Effector memory CD8-positive, alpha-beta T cell (primary cell): ENCODE measurements around the gene PSMD8.
"Not testable (repeated sequence)": the region's sequence is repeated elsewhere in the genome, so short reads cannot be mapped to it uniquely, and the experiment has no call there.

Experiments
- ATAC-seq: fragments of 150-1000 bp; cut with Tn5 transposase; replicated peaks from 2 replicates; pipeline ENCODE4 v1.10.0; 2021; ENCODE audit warnings: mild to moderate bottlenecking, moderate library complexity
- DNase-seq, 3 experiments: peaks; one replicate each; pipeline ENCODE4 v3.0.0; 2021
- H3K27ac Mint-ChIP-seq, 2 donors: one replicate each; pipeline ENCODE4 v1.8.0; 2022; ENCODE audit warnings: mild to moderate bottlenecking in 2 of 2, mixed read lengths in 2 of 2, moderate library complexity in 2 of 2
- H3K27me3 Mint-ChIP-seq, 2 donors: one replicate each; pipeline ENCODE4 v1.8.0; 2022; ENCODE audit warnings: mixed read lengths in 2 of 2
- H3K36me3 Mint-ChIP-seq: one replicate; pipeline ENCODE4 v1.8.0; 2022; ENCODE audit warnings: mild to moderate bottlenecking, moderate library complexity, mixed read lengths; ENCODE audit not compliant: insufficient read depth
- H3K4me1 Mint-ChIP-seq, 2 donors: one replicate each; pipeline ENCODE4 v1.8.0; 2022; ENCODE audit warnings: low read depth in 2 of 2, mixed read lengths in 2 of 2
- H3K4me3 Mint-ChIP-seq, 2 donors: one replicate each; pipeline ENCODE4 v1.8.0; 2022; ENCODE audit warnings: mild to moderate bottlenecking in 2 of 2, mixed read lengths in 2 of 2, moderate library complexity in 2 of 2
- H3K9me3 Mint-ChIP-seq, 2 donors: one replicate each; pipeline ENCODE4 v1.8.0; 2022; ENCODE audit warnings: mixed read lengths in 2 of 2

PSMD8 gene

DNA sequence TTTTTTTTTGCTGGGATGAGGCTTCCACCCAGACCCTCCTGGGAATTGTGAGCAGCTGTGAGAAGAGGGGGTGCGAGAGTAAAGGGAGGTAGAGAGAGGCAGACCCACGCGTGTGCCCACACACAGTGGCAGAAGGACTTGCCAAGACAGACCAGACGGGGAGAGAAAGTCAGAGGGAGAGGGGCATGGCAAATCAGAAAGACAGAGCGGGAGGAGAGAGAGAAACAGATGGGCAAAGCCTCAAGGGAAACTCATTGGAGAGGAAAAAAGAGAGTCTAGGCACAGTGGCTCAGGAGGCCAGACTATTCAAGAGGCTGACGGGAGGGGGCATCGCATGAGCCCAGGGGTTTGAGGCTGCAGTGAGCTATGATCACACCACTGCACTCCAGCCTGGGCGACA is 21.8 kb upstream of the PSMD8 start:
- peaks cover 6 to 13% of the 10 kb centered on the region in 2 donors for H3K27me3 Mint-ChIP-seq
- no peak overlapping the region for H3K27ac Mint-ChIP-seq
- DNase-seq (no peak), ATAC-seq (no peak)
- H3K4me3 Mint-ChIP-seq: no peak overlapping the region
- H3K36me3 Mint-ChIP-seq: no peaks in the 10 kb centered on the region
- no peaks in the 10 kb centered on the region for H3K9me3 Mint-ChIP-seq
- no peaks in the 10 kb centered on the region for H3K4me1 Mint-ChIP-seq

DNA sequence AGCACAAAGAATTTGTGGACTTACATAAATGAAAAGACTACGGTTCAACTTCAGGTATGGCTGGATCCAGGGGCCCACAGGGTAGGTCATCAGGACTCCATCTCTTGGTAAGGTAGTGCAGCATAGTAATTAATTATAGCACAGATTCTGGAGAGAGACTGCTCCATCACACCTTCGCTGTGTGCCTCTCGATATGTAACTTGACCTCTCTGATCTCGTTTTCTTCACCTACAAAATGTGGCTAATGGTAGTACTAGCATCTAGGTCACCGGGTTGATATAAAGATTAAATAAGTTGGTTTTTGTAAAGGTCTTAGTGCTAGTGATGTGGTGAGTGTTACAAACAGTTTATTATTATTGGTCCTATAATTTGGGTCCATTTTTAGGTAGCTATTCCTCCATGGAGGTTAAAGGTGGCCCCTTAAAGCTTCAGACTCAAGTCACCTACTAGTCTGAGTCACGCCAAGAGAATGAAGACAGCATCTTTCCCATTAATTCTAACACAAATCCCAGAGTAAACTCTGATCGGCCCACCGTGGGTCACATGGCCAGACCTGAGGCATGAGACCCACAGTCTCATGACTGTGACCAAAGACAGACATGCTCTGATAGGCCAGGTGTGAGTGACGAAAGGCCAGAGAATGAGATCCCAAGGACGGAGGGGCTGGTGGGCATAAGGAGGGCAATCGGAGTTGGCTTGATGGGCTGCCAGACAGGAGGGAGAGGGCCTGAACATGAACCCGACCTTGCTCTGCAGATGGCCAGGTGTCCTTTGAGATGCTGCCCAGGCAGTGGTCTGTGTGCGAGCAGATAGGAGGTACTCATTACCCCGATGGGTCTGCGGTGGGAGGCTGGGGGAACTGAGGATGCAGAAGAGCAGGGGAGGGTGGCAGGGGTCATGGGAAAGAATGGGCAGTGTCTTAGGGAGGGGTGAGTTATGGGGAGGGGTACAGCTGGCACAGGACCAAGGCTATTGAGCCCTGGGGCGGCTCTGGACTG is 18.3 kb upstream of the PSMD8 start:
- peaks cover 15 to 20% of the 10 kb centered on the region in 2 donors for H3K27me3 Mint-ChIP-seq
- ATAC-seq: no peak
- peaks cover 7% of the 10 kb centered on the region for H3K36me3 Mint-ChIP-seq
- H3K27ac Mint-ChIP-seq: peak overlapping the region in 1 of 2 donors; percentile 22
- H3K9me3 Mint-ChIP-seq: no peaks in the 10 kb centered on the region
- H3K4me3 Mint-ChIP-seq: no peak overlapping the region
- peaks cover 5 to 6% of the 10 kb centered on the region in 2 donors for H3K4me1 Mint-ChIP-seq
- DNase-seq: no peak

DNA sequence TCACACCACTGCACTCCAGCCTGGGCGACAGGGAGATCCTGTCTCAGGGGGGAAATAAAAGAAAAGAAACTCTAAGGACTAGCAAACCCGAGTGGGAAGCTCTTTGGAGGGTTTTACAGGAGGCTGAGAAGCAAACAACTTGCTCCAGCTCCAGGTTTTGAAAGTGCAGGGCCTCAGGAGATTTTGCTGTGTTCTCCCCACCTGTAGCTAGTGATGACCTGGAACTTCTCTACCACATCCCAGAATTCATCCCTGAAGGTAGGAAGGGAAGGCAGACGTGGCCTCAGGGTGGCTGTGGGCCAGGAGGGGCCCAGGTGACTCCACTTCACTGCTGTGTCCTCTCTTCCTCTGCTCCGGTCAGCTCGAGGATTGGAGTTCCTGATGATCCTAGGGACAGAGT is 16.3 kb upstream of the PSMD8 start:
- ATAC-seq (no peak), DNase-seq (no peak)
- Mint-ChIP-seq H3K27ac (no peak overlapping the region), H3K27me3 (peaks cover 19 to 25% of the 10 kb centered on the region in 2 donors), H3K4me1 (peaks cover 13 to 14% of the 10 kb centered on the region in 2 donors), H3K36me3 (peaks cover 7% of the 10 kb centered on the region), H3K9me3 (no peaks in the 10 kb centered on the region), H3K4me3 (no peak overlapping the region)

DNA sequence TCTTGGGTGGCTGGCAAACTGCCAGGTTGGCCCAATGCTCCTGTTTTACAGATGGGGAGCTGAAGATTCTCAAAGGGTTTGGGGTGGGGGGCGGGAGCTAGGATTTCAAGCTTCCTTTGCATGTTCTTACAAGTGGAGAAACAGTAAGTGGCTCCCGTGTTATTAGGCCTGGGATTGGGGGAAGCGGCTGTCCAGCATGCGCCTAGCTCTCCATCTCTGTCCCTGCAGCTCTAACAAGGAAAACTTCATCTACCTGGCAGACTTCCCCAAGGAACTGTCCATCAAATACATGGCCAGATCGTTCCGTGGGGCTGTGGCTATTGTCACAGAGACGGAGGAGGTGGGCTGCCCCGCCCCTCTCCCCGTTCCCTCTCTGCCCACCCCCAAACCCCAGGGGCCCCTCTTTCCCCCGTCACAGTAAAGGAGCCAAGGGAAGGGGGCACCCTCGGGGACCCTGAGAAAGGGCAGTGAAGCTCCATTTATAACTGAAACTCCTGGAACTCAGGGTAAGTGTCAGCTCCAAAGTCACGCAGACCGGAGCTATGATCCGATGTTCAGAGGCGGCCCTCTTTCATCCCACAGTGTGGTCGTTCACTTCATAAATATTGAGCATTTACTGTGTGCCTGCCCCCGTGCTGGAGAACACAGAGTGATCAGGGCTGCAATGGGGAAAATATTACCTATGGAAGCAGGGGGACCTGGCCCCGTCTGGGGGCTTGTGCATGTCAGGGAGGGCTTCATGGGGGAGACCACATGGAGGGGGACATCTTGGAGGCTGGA is 14.9 kb upstream of the PSMD8 start:
- no peak for DNase-seq
- H3K27me3 Mint-ChIP-seq: peaks cover 19 to 25% of the 10 kb centered on the region in 2 donors
- H3K4me3 Mint-ChIP-seq: peak overlapping the region in 1 of 2 donors; percentile 11
- peaks cover 7% of the 10 kb centered on the region for H3K36me3 Mint-ChIP-seq
- ATAC-seq: no peak
- H3K27ac Mint-ChIP-seq: no peak overlapping the region
- peaks cover 13 to 14% of the 10 kb centered on the region in 2 donors for H3K4me1 Mint-ChIP-seq
- no peaks in the 10 kb centered on the region for H3K9me3 Mint-ChIP-seq

DNA sequence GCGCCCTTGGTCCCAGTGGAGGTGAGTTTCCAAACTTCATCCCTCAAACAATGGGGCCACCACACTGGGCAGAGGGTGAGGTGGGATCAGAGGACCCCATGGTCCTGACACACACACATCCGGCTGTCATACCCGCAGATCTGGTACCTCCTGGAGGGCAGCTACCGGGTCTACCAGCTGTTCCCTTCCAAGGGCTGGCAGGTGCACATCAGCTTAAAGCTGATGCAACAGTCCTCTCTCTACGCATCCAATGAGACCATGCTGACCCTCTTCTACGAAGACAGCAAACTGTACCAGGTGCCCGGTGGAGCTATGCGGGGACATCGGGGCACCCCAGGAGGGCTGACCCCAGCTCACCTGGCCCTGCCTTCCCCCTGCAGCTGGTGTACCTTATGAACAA is 14.0 kb upstream of the PSMD8 start:
- Mint-ChIP-seq H3K4me3 (peak overlapping the region; percentile 70 to 77), H3K27ac (peak overlapping the region in 1 of 2 donors; percentile 49), H3K36me3 (peaks cover 7% of the 10 kb centered on the region), H3K4me1 (peaks cover 13 to 14% of the 10 kb centered on the region in 2 donors), H3K9me3 (no peaks in the 10 kb centered on the region), H3K27me3 (peaks cover 19 to 25% of the 10 kb centered on the region in 2 donors)
- DNase-seq: no peak
- ATAC-seq: no peak

DNA sequence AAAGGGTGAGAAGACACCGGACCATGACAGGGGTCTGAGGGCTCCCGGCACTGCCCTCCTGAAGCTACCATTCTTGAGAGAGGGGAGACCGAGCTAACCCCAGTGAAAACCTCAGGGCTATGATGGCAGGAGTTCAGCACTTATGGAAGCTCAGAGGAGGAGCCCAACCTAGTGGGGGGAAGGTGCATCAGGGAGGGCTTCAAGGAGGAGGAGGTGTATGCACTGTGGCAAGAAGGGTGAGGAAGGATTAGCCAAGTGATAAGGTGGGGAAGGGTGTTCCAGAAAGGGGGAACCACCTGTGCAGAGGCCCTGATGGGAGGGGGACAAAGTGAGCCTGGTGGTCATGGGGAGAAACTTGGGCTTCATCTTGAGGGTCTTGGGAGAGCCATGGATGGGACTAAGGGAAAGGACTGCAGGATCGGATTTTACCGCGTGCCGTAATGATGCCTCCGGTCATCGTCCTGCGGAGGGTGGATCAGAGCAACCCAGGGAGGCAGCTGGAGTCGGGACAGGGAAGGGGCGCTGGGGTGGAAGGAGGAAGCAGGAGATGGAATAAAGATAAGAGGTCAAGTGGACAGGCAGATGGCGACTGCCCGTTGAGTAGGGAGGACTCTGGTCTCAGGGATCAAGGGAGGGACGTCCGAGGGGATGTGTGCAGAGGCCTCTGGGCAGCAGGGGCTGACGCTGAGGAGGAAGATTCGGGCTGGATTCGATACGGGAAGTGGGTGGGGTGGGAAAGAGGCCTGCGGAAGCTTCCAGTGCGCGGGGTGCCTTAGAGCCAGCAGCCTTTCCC is 13.3 kb upstream of the PSMD8 start:
- peaks cover 16 to 24% of the 10 kb centered on the region in 2 donors for H3K27me3 Mint-ChIP-seq
- peak overlapping the region; percentile 70 to 77 for H3K4me3 Mint-ChIP-seq
- no peaks in the 10 kb centered on the region for H3K9me3 Mint-ChIP-seq
- peaks cover 13 to 14% of the 10 kb centered on the region in 2 donors for H3K4me1 Mint-ChIP-seq
- H3K27ac Mint-ChIP-seq: peak overlapping the region; percentile 28 to 49
- H3K36me3 Mint-ChIP-seq: peaks cover 7% of the 10 kb centered on the region
- ATAC-seq (no peak), DNase-seq (no peak)

DNA sequence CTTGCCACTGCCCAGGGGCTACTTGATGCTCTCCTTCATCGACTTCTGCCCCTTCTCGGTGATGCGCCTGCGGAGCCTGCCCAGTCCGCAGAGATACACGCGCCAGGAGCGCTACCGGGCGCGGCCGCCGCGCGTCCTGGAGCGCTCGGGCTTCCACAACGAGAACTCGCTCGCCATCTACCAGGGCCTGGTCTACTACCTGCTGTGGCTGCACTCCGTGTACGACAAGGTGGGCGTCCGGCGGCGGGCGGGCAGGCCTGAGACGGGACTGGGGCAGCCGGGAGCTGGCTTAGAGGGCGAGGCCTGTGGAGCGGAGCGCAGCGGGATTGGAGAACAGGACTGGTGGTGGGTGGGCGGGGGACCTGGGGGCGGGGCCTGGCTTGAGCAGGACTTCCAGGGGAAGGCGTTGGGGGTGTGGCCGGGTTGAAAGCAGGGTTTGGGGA is 12.7 kb upstream of the PSMD8 start:
- Mint-ChIP-seq H3K27ac (peak overlapping the region in 1 of 2 donors; percentile 49), H3K9me3 (no peaks in the 10 kb centered on the region), H3K27me3 (peaks cover 13 to 24% of the 10 kb centered on the region in 2 donors), H3K4me1 (peaks cover 13 to 14% of the 10 kb centered on the region in 2 donors), H3K4me3 (peak overlapping the region; percentile 70 to 77), H3K36me3 (peaks cover 7% of the 10 kb centered on the region)
- DNase-seq (peak; percentile 29 to 39 (median 33)), ATAC-seq (peak; percentile 75)

DNA sequence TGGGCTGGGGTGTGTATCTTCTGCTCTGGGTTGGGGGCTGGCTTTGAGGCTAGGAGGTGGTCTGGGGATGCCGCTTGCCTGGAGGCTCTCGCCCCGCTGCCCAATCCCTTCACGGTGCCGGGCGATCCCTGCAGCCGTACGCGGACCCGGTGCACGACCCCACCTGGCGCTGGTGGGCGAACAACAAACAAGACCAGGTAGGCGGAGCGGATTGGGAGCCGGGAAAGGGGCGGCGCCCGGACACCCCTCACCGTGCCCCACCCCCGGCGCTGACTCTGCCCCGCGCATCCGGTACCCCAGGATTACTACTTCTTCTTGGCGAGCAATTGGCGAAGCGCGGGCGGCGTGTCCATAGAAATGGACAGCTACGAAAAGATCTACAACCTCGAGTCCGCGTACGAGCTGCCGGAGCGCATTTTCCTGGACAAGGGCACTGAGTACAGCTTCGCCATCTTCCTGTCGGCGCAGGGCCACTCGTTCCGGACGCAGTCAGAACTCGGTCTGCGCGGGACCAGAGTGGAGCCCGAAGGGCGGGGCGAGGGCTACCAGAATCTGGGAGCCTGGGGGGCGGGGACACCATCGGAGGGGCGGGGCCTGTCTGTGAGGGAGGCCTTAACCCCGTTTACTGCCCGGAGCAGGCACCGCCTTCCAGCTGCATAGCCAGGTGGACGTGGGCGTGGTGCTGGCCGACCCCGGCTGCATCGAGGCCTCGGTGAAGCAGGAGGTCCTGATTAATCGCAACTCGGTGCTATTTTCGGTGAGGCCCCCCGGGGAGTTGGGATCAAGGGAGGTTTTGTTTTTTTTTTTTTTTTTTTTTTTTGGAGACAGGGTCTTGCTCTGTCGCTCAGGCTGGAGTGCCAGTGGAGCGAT is 12.1 kb upstream of the PSMD8 start:
- H3K4me3 Mint-ChIP-seq: peak overlapping the region; percentile 70 to 77
- H3K27me3 Mint-ChIP-seq: peaks cover 13 to 23% of the 10 kb centered on the region in 2 donors
- peaks cover 7% of the 10 kb centered on the region for H3K36me3 Mint-ChIP-seq
- peak; percentile 57 for ATAC-seq
- peaks cover 13 to 14% of the 10 kb centered on the region in 2 donors for H3K4me1 Mint-ChIP-seq
- peak overlapping the region in 1 of 2 donors; percentile 63 for H3K27ac Mint-ChIP-seq
- H3K9me3 Mint-ChIP-seq: no peaks in the 10 kb centered on the region
- peak; percentile 29 to 38 (median 36) for DNase-seq

DNA sequence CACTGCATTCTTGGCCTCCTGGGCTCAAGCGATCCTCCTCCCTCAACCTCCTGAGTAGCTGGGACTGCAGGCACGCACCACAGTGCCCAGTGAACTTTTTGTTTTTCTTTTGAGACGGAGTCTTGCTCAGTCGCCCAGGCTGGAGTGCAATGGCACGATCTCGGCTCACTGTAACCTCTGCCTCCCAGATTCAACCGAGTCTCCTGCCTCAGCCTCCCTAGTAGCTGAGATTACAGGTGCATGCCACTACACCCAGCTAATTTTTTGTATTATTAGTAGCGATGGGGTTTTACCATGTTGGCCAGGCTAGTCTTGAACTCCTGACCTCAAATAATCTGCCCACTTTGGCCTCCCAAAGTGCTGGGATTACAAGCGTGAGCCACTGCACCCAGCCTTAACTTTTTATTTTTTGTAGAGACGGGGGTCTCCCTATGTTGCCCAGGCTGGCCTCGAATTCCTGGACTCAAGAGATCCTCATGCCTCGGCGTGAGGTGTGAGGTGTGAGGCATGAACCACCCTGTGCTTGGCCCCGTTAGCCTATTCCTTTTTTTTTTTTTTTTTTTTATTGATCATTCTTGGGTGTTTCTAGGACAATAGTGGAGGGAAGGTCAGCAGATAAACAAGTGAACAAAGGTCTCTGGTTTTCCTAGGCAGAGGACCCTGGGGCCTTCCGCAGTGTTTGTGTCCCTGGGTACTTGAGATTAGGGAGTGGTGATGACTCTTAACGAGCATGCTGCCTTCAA is 11.3 kb upstream of the PSMD8 start:
- Mint-ChIP-seq H3K4me1 (peaks cover 13 to 14% of the 10 kb centered on the region in 2 donors), H3K27me3 (peaks cover 13 to 31% of the 10 kb centered on the region in 2 donors), H3K27ac (peak overlapping the region in 1 of 2 donors; percentile 25), H3K4me3 (peak overlapping the region; percentile 70 to 77)
- not testable (repeated sequence) for H3K9me3 Mint-ChIP-seq, DNase-seq, H3K36me3 Mint-ChIP-seq, ATAC-seq

DNA sequence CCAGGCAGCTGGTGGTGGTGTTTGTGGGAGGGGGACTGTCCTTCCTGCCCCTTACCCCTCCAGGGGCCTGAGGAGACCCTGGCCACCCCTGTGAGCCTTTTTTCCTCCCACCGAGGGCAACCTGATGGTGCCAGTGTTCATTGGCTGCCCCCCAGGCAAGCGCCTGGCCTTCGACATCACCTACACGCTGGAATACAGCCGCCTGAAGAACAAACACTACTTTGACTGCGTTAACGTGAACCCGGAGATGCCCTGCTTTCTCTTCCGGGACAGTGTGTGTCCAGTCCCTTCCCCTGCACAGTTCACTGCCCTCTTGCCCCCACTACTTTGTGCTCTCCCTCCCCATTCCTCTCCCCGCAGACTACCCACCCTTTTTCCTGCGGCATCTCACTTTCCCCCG is 7.3 kb upstream of the PSMD8 start:
- ATAC-seq (no peak), DNase-seq (no peak)
- peaks cover 5 to 36% of the 10 kb centered on the region in 2 donors for H3K27me3 Mint-ChIP-seq
- H3K4me1 Mint-ChIP-seq: peaks cover under 1 to 3% of the 10 kb centered on the region in 2 donors
- no peak overlapping the region for H3K27ac Mint-ChIP-seq
- no peak overlapping the region for H3K4me3 Mint-ChIP-seq
- H3K9me3 Mint-ChIP-seq: no peaks in the 10 kb centered on the region
- no peaks in the 10 kb centered on the region for H3K36me3 Mint-ChIP-seq

DNA sequence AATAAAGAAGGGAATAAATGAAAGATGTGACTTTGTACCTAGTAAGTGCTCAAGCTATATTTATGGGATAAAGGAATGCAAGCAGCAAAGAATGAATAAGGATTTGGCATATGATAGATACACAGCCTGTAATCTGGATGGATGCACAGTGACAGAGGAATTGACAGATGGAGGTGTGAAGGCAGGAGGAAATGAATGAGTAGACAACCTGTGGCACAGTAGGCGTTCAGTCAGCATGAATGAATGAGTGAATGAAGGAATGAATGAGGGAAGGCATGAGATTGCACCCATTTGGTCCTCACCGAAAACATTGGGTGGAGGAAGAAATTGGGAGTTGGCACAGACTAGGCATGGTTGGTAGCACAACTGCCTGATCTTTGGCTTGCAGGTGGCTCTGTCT is 4.8 kb upstream of the PSMD8 start:
- no peak for ATAC-seq
- no peak overlapping the region for H3K27ac Mint-ChIP-seq
- no peaks in the 10 kb centered on the region for H3K9me3 Mint-ChIP-seq
- DNase-seq: no peak
- no peak overlapping the region for H3K4me3 Mint-ChIP-seq
- peaks cover 2 to 6% of the 10 kb centered on the region in 2 donors for H3K4me1 Mint-ChIP-seq
- H3K36me3 Mint-ChIP-seq: peaks cover 5% of the 10 kb centered on the region
- peaks cover 5 to 36% of the 10 kb centered on the region in 2 donors for H3K27me3 Mint-ChIP-seq
